ENCODE results near the gene LDLRAD2. TPM values are rescaled to one million over a fixed set of nuclear protein-coding genes. Genes with fewer than 3 reads are reported as not detected.

Gene LDLRAD2
- total RNA-seq, 4 donors from 2014 or later, result 0.48 TPM; not detected in 3

GRCh38 chr1:21778405-21778727 lies 33.7 kb upstream of the LDLRAD2 start:
- Histone ChIP-seq H3K36me3 (no peaks in the 10 kb centered on the region), H3K9me3 (no peaks in the 10 kb centered on the region), H3K27me3 (no peaks in the 10 kb centered on the region), H3K27ac (no peak overlapping the region), H3K4me1 (peaks cover 7 to 38% (median 21%) of the 10 kb centered on the region in 4 donors), H3K4me3 (no peak overlapping the region)
- intact Hi-C loops (cut with DNase I; ENCODE audit: low total_unique reads) (no loop called here), in situ Hi-C loops (cut with MboI; ENCODE audit: low pct_ligation_motif_present in 1 of 4, low pct_unique_long_range_greater_than_20kb in 1 of 4, low sequenced_read_pairs in 3 of 4) (no loop called here)
- TF ChIP-seq, protein P1, sequence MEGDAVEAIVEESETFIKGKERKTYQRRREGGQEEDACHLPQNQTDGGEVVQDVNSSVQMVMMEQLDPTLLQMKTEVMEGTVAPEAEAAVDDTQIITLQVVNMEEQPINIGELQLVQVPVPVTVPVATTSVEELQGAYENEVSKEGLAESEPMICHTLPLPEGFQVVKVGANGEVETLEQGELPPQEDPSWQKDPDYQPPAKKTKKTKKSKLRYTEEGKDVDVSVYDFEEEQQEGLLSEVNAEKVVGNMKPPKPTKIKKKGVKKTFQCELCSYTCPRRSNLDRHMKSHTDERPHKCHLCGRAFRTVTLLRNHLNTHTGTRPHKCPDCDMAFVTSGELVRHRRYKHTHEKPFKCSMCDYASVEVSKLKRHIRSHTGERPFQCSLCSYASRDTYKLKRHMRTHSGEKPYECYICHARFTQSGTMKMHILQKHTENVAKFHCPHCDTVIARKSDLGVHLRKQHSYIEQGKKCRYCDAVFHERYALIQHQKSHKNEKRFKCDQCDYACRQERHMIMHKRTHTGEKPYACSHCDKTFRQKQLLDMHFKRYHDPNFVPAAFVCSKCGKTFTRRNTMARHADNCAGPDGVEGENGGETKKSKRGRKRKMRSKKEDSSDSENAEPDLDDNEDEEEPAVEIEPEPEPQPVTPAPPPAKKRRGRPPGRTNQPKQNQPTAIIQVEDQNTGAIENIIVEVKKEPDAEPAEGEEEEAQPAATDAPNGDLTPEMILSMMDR (IDR thresholded peaks at IDR 0.05), result no peak
- TF ChIP-seq EP300 (IDR thresholded peaks at IDR 0.05; ENCODE audit: low read depth), result no peak
- no peak for DNase-seq
- WGBS, 2 donors (ENCODE audit: low coverage in 1 of 2), result 100% methylated on average over 2 of the region's 2 CpGs

- in situ Hi-C loops (cut with MboI; ENCODE audit: low pct_ligation_motif_present in 1 of 4, low pct_unique_long_range_greater_than_20kb in 1 of 4, low sequenced_read_pairs in 3 of 4), result no loop called here
- no peak overlapping the region for H3K4me3 ChIP-seq
- no peaks in the 10 kb centered on the region for H3K27me3 ChIP-seq
- WGBS, 2 donors (ENCODE audit: low coverage in 1 of 2), result 77 to 82% methylated on average over 8 to 12 of the region's 12 CpGs
- TF ChIP-seq POLR2A (IDR thresholded peaks at IDR 0.05), result no peak
- TF ChIP-seq, protein P1 (IDR thresholded peaks at IDR 0.05), result no peak
- no peak for TF ChIP-seq EP300 (IDR thresholded peaks at IDR 0.05; ENCODE audit: low read depth)
- no peak for TF ChIP-seq POLR2AphosphoS5 (IDR thresholded peaks at IDR 0.05)
- no peaks in the 10 kb centered on the region for H3K36me3 ChIP-seq
- H3K27ac ChIP-seq, result peak overlapping the region in 3 of 4 donors; percentile 1 to 59 (median 7)
- DNase-seq, result no peak
- no peaks in the 10 kb centered on the region for H3K9me3 ChIP-seq
- intact Hi-C loops (cut with DNase I; ENCODE audit: low total_unique reads), result no loop called here
- peaks cover 7 to 43% (median 20%) of the 10 kb centered on the region in 4 donors for H3K4me1 ChIP-seq
These were observed 32.2 kb upstream of the LDLRAD2 start for GRCh38 chr1:21779613-21780521.

DNA sequence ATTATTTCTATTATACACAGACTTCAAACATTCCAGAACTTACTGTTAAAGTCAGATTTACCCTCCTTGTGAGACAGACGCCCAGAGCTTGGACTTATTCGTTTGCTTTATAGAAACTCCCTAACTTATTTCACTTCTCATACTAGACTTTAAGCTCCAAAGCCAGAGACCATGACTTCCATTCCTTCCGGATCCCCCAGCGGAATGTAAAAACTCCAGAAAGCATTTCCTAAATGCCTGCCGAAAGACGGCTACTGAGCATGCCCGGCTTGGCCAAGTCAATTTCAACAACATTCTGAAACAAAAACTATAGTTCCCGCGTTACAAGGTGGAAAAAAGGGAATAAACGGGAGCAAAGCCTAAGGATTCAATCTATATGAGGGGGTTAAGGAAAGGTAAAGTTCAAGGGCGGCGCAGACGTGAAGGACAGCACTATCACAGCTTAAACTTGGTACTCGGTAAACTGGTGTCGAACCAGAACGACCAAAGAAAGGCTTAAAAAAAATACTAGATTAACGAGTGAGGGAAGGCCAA lies 30.2 kb upstream of the LDLRAD2 start:
- Histone ChIP-seq H3K4me1 (peaks cover 7 to 39% (median 18%) of the 10 kb centered on the region in 4 donors), H3K36me3 (no peaks in the 10 kb centered on the region), H3K9me3 (no peaks in the 10 kb centered on the region), H3K27ac (peak overlapping the region; percentile 96 to 100 (median 98)), H3K4me3 (peak overlapping the region; percentile 51 to 99 (median 90)), H3K27me3 (no peaks in the 10 kb centered on the region)
- intact Hi-C loops (cut with DNase I; ENCODE audit: low total_unique reads) (no loop called here), in situ Hi-C loops (cut with MboI; ENCODE audit: low pct_ligation_motif_present in 1 of 4, low pct_unique_long_range_greater_than_20kb in 1 of 4, low sequenced_read_pairs in 3 of 4) (no loop called here)
- WGBS, 2 donors (ENCODE audit: low coverage in 1 of 2), result 0% methylated on average over 17 of the region's 17 CpGs
- TF ChIP-seq EP300 (IDR thresholded peaks at IDR 0.05; ENCODE audit: low read depth) (no peak), POLR2A (IDR thresholded peaks at IDR 0.05) (no peak), POLR2AphosphoS5 (IDR thresholded peaks at IDR 0.05) (no peak)
- TF ChIP-seq, protein P1 (IDR thresholded peaks at IDR 0.05), result no peak
- peak; percentile 12 for DNase-seq

DNA sequence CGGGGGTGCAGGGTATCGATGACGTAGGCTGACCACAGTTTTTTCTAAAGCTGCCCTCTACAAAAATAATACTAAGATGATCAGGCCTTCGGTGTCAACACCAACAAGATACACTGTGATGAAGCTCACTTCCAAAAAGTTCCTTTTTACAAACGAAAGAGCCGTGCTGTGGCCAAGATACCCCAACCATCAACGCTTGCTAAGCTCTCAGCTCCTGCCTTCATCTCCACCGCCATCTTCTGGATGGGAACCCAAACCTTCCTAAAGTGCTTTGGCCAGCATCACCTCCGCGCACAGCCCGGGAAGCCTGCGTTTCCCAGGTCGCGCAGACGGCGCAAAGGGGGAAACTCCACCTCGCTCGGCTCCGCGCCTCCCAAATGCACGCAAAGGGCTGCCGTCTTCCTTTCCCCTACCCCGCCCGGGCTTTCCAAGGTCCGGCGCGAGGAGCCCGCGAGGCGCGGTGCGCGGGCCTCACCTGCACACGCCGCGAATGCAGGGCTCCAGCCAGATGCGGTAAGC lies 29.7 kb upstream of the LDLRAD2 start:
- Histone ChIP-seq H3K27me3 (no peaks in the 10 kb centered on the region), H3K9me3 (no peaks in the 10 kb centered on the region), H3K27ac (peak overlapping the region; percentile 96 to 100 (median 98)), H3K4me1 (peaks cover 7 to 39% (median 18%) of the 10 kb centered on the region in 4 donors), H3K36me3 (no peaks in the 10 kb centered on the region), H3K4me3 (peak overlapping the region; percentile 51 to 99 (median 90))
- no peak for TF ChIP-seq POLR2AphosphoS5 (IDR thresholded peaks at IDR 0.05)
- TF ChIP-seq POLR2A (IDR thresholded peaks at IDR 0.05), result no peak
- TF ChIP-seq, protein P1 (IDR thresholded peaks at IDR 0.05), result peak in 1 of 5 experiments; percentile 18
- no peak for TF ChIP-seq EP300 (IDR thresholded peaks at IDR 0.05; ENCODE audit: low read depth)
- in situ Hi-C loops (cut with MboI; ENCODE audit: low pct_ligation_motif_present in 1 of 4, low pct_unique_long_range_greater_than_20kb in 1 of 4, low sequenced_read_pairs in 3 of 4) (no loop called here), intact Hi-C loops (cut with DNase I; ENCODE audit: low total_unique reads) (no loop called here)
- DNase-seq, result peak; percentile 63
- 0 to 1% methylated on average over 3 to 29 of the region's 37 CpGs for WGBS, 2 donors (ENCODE audit: low coverage in 1 of 2)
